ENCODE measurements around the gene ACSL5.

The ACSL5 gene

GRCh38 chr10:112373912-112374338 is at the start of gene ACSL5:
Gene ACSL5 (plus strand): TSS chr10:112374116. CDS start chr10:112394947, 20,831 bp downstream.
- DNase-seq, result no peak

GRCh38 chr10:112327678-112328077 is 46.2 kb upstream of the ACSL5 start:
- DNase-seq, result no peak

GRCh38 chr10:112330162-112330561 is 43.8 kb upstream of the ACSL5 start:
- no peak for DNase-seq

- DNase-seq, result no peak
Measured at GRCh38 chr10:112330607-112331160, 43.2 kb upstream of the ACSL5 start.

- DNase-seq, result no peak
Measured at GRCh38 chr10:112332022-112332421, 41.9 kb upstream of the ACSL5 start.

GRCh38 chr10:112332509-112333228 is 41.2 kb upstream of the ACSL5 start:
- no peak for DNase-seq

GRCh38 chr10:112333452-112333851 is 40.5 kb upstream of the ACSL5 start:
- DNase-seq, result no peak

GRCh38 chr10:112335111-112335867 is 38.6 kb upstream of the ACSL5 start:
- no peak for DNase-seq

GRCh38 chr10:112335868-112336265 is 38.0 kb upstream of the ACSL5 start:
- DNase-seq, result no peak

- DNase-seq, result no peak
Measured at GRCh38 chr10:112336556-112337201, 37.2 kb upstream of the ACSL5 start.

GRCh38 chr10:112338957-112339356 is 35.0 kb upstream of the ACSL5 start:
- DNase-seq, result no peak

GRCh38 chr10:112340601-112341000 is 33.3 kb upstream of the ACSL5 start:
- no peak for DNase-seq

GRCh38 chr10:112343056-112343806 is 30.7 kb upstream of the ACSL5 start:
- no peak for DNase-seq

GRCh38 chr10:112344261-112344660 is 29.7 kb upstream of the ACSL5 start:
- no peak for DNase-seq

- no peak for DNase-seq
Measured at GRCh38 chr10:112345202-112345601, 28.7 kb upstream of the ACSL5 start.

GRCh38 chr10:112345743-112346142 is 28.2 kb upstream of the ACSL5 start:
- no peak for DNase-seq

GRCh38 chr10:112346774-112347173 is 27.1 kb upstream of the ACSL5 start:
- no peak for DNase-seq

GRCh38 chr10:112347709-112348671 is 25.9 kb upstream of the ACSL5 start:
- no peak for DNase-seq

- no peak for DNase-seq
Measured at GRCh38 chr10:112348759-112349158, 25.2 kb upstream of the ACSL5 start.

GRCh38 chr10:112349521-112350085 is 24.3 kb upstream of the ACSL5 start:
- no peak for DNase-seq

- DNase-seq, result no peak
Measured at GRCh38 chr10:112351146-112351545, 22.8 kb upstream of the ACSL5 start.
